Jurkat, Clone E6-1 (cell line): ENCODE data around the gene FOXD1.

Experiments
- DNase-seq: peaks from one replicate; pipeline ENCODE4 v3.0.0-alpha.2; 2011; ENCODE audit warnings: low read depth, low spot score
- H3K4me3 ChIP-seq: 2 replicates; pipeline ENCODE4 v1.5.1; 2011; ENCODE audit warnings: mild to moderate bottlenecking, low read length, control low read depth, moderate library complexity

FOXD1 gene

GRCh38 chr5:73443829-73444498, 4.6 kb downstream of the FOXD1 start:
- H3K4me3 ChIP-seq, result no peak overlapping the region
- no peak for DNase-seq

GRCh38 chr5:73442996-73443627, 5.5 kb downstream of the FOXD1 start:
- H3K4me3 ChIP-seq, result no peak overlapping the region
- DNase-seq, result no peak

- no peak overlapping the region for H3K4me3 ChIP-seq
- no peak for DNase-seq
Observed at GRCh38 chr5:73442231-73442811, 6.3 kb downstream of the FOXD1 start.

- H3K4me3 ChIP-seq, result no peak overlapping the region
- no peak for DNase-seq
Observed at GRCh38 chr5:73441378-73441777, 7.2 kb downstream of the FOXD1 start.

- no peak overlapping the region for H3K4me3 ChIP-seq
- DNase-seq, result no peak
Observed at GRCh38 chr5:73440262-73440661, 8.3 kb downstream of the FOXD1 start.

- DNase-seq, result no peak
- no peak overlapping the region for H3K4me3 ChIP-seq
Observed at GRCh38 chr5:73438645-73439470, 9.7 kb downstream of the FOXD1 start.

GRCh38 chr5:73437777-73438644, 10.6 kb downstream of the FOXD1 start:
- no peak overlapping the region for H3K4me3 ChIP-seq
- no peak for DNase-seq

GRCh38 chr5:73437101-73437776, 11.3 kb downstream of the FOXD1 start:
- no peak for DNase-seq
- H3K4me3 ChIP-seq, result no peak overlapping the region

GRCh38 chr5:73436535-73437100, 12.0 kb downstream of the FOXD1 start:
- no peak overlapping the region for H3K4me3 ChIP-seq
- no peak for DNase-seq

GRCh38 chr5:73435759-73436534, 12.6 kb downstream of the FOXD1 start:
- no peak for DNase-seq
- no peak overlapping the region for H3K4me3 ChIP-seq

GRCh38 chr5:73434907-73435306, 13.7 kb downstream of the FOXD1 start:
- DNase-seq, result no peak
- no peak overlapping the region for H3K4me3 ChIP-seq

- H3K4me3 ChIP-seq, result no peak overlapping the region
- DNase-seq, result no peak
Observed at GRCh38 chr5:73434461-73434860, 14.1 kb downstream of the FOXD1 start.

GRCh38 chr5:73433982-73434342, 14.6 kb downstream of the FOXD1 start:
- DNase-seq, result no peak
- no peak overlapping the region for H3K4me3 ChIP-seq

GRCh38 chr5:73433272-73433981, 15.2 kb downstream of the FOXD1 start:
- DNase-seq, result no peak
- H3K4me3 ChIP-seq, result no peak overlapping the region

- DNase-seq, result no peak
- no peak overlapping the region for H3K4me3 ChIP-seq
Observed at GRCh38 chr5:73431204-73431851, 17.2 kb downstream of the FOXD1 start.

- DNase-seq, result no peak
- no peak overlapping the region for H3K4me3 ChIP-seq
Observed at GRCh38 chr5:73426034-73426433, 22.5 kb downstream of the FOXD1 start.
